ENCODE measurements around the gene NODAL.

NODAL gene

GRCh38 chr10:70432561-70433263 lies 8.8 kb downstream of the NODAL start:
- no peak for DNase-seq (ENCODE audit: low spot score)

GRCh38 chr10:70432101-70432500 lies 9.4 kb downstream of the NODAL start:
- no peak for DNase-seq (ENCODE audit: low spot score)

- DNase-seq (ENCODE audit: low spot score) = no peak
Measured at GRCh38 chr10:70430493-70431445, 10.7 kb downstream of the NODAL start.

- no peak for DNase-seq (ENCODE audit: low spot score)
Measured at GRCh38 chr10:70426823-70427222, 14.7 kb downstream of the NODAL start.

GRCh38 chr10:70425096-70425495 lies 16.4 kb downstream of the NODAL start:
- no peak for DNase-seq (ENCODE audit: low spot score)

- no peak for DNase-seq (ENCODE audit: low spot score)
Measured at GRCh38 chr10:70424320-70424719, 17.2 kb downstream of the NODAL start.

GRCh38 chr10:70418713-70419112 lies 22.8 kb downstream of the NODAL start:
- DNase-seq (ENCODE audit: low spot score) = no peak

- peak; percentile 39 for DNase-seq (ENCODE audit: low spot score)
Measured at GRCh38 chr10:70418229-70418628, 23.3 kb downstream of the NODAL start.

- DNase-seq (ENCODE audit: low spot score) = no peak
Measured at GRCh38 chr10:70417568-70417967, 23.9 kb downstream of the NODAL start.

GRCh38 chr10:70412356-70412755 lies 29.1 kb downstream of the NODAL start:
- DNase-seq (ENCODE audit: low spot score) = no peak

GRCh38 chr10:70410608-70411007 lies 30.9 kb downstream of the NODAL start:
- no peak for DNase-seq (ENCODE audit: low spot score)

GRCh38 chr10:70409772-70410171 lies 31.7 kb downstream of the NODAL start:
- no peak for DNase-seq (ENCODE audit: low spot score)

GRCh38 chr10:70405037-70405824 lies 36.2 kb downstream of the NODAL start:
- DNase-seq (ENCODE audit: low spot score) = peak; percentile 93

- DNase-seq (ENCODE audit: low spot score) = no peak
Measured at GRCh38 chr10:70404787-70405036, 36.8 kb downstream of the NODAL start.

GRCh38 chr10:70404036-70404786 lies 37.3 kb downstream of the NODAL start, which contains the start of gene EIF4EBP2:
EIF4EBP2 (plus strand) TSS chr10:70404145; CDS start chr10:70404402, 257 bp downstream.
- peak; percentile 94 for DNase-seq (ENCODE audit: low spot score)

GRCh38 chr10:70403483-70404035 lies 37.9 kb downstream of the NODAL start:
- DNase-seq (ENCODE audit: low spot score) = no peak

GRCh38 chr10:70399177-70399576 lies 42.3 kb downstream of the NODAL start:
- DNase-seq (ENCODE audit: low spot score) = no peak

- DNase-seq (ENCODE audit: low spot score) = no peak
Measured at GRCh38 chr10:70396140-70396539, 45.3 kb downstream of the NODAL start.

GRCh38 chr10:70391654-70392053 lies 49.8 kb downstream of the NODAL start:
- no peak for DNase-seq (ENCODE audit: low spot score)

Data from AG08395 (cell line).